ENCODE data around the gene BCR. TPM values are rescaled to one million over a fixed set of nuclear protein-coding genes. Genes with fewer than 3 reads are reported as not detected.
A peak's percentile ranks its signal among the peaks of the same experiment; 100 is the strongest.

Gene BCR
- total RNA-seq, 1 donor: 28.6 TPM

DNA sequence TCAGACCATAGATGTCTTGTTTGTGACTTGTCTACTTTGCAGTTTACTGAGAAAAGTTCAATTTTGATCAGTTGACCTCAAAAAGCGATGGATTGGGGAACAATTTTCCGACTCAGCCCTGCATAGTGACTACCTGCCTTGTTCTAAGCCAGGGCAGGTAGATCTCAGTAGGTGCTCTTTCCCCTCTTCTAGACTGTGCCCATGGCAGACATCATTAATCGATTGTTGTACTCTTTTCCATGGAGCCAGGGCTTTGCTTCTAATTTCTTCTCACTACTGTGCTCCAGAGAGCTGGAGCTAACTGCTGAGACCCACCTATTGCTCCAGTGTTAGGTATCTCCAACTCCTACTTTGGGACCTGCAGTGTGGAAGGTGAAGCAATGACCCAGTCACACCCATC is 25.2 kb upstream of the BCR start:
- TF ChIP-seq, protein P1, sequence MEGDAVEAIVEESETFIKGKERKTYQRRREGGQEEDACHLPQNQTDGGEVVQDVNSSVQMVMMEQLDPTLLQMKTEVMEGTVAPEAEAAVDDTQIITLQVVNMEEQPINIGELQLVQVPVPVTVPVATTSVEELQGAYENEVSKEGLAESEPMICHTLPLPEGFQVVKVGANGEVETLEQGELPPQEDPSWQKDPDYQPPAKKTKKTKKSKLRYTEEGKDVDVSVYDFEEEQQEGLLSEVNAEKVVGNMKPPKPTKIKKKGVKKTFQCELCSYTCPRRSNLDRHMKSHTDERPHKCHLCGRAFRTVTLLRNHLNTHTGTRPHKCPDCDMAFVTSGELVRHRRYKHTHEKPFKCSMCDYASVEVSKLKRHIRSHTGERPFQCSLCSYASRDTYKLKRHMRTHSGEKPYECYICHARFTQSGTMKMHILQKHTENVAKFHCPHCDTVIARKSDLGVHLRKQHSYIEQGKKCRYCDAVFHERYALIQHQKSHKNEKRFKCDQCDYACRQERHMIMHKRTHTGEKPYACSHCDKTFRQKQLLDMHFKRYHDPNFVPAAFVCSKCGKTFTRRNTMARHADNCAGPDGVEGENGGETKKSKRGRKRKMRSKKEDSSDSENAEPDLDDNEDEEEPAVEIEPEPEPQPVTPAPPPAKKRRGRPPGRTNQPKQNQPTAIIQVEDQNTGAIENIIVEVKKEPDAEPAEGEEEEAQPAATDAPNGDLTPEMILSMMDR (IDR thresholded peaks at IDR 0.05; ENCODE audit: extremely low read depth, low read depth, low read length): no peak
- H4K20me1 ChIP-seq (ENCODE audit: insufficient read depth, low read length): no peaks in the 10 kb centered on the region

DNA sequence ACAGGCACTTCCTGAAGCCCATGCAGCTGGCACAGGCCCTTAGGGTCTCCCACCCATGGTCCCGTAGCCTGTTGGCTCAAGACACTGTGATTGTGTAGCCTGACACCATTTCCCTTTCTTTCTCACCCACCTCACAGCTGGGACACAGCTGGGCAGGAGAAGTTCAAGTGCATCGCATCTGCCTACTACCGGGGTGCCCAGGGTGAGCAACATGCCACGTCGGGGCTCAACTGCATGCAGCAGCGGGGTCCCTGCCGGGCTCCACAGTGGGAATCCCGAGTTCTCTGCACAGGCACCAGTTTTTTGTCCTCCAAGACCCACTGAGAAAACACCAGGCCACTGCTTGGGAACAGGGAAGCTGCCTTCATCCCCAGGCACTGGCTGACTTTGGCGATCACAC is 24.5 kb upstream of the BCR start:
- Histone ChIP-seq H3K9me3 (ENCODE audit: low read depth, low read length) (no peaks in the 10 kb centered on the region), H2AFZ (ENCODE audit: low read length) (no peak overlapping the region), H3K27me3 (ENCODE audit: insufficient read depth, low read length) (no peaks in the 10 kb centered on the region), H3K4me3 (ENCODE audit: insufficient read depth, low read length) (no peak overlapping the region), H3K4me1 (ENCODE audit: insufficient read depth, low read length) (no peaks in the 10 kb centered on the region), H4K20me1 (ENCODE audit: insufficient read depth, low read length) (no peaks in the 10 kb centered on the region), H3K79me2 (ENCODE audit: insufficient read depth, low read length) (no peaks in the 10 kb centered on the region), H3K4me2 (ENCODE audit: insufficient read depth, low read length) (no peak overlapping the region), H3K36me3 (ENCODE audit: insufficient read depth, low read length) (no peaks in the 10 kb centered on the region), H3K27ac (ENCODE audit: low read depth, low read length) (no peak overlapping the region)
- TF ChIP-seq, protein P1 (IDR thresholded peaks at IDR 0.05; ENCODE audit: extremely low read depth, low read depth, low read length): no peak
- no peak for DNase-seq (ENCODE audit: insufficient read length, low spot score, missing footprints)

More for the DNA sequence above, 25.2 kb upstream of the BCR start:
- DNase-seq (ENCODE audit: insufficient read length, low spot score, missing footprints): no peak
- Histone ChIP-seq H3K4me3 (ENCODE audit: insufficient read depth, low read length) (no peak overlapping the region), H3K27ac (ENCODE audit: low read depth, low read length) (no peak overlapping the region), H3K4me1 (ENCODE audit: insufficient read depth, low read length) (no peaks in the 10 kb centered on the region), H3K79me2 (ENCODE audit: insufficient read depth, low read length) (no peaks in the 10 kb centered on the region), H3K36me3 (ENCODE audit: insufficient read depth, low read length) (no peaks in the 10 kb centered on the region), H3K9me3 (ENCODE audit: low read depth, low read length) (no peaks in the 10 kb centered on the region), H3K4me2 (ENCODE audit: insufficient read depth, low read length) (no peak overlapping the region), H2AFZ (ENCODE audit: low read length) (no peak overlapping the region), H3K27me3 (ENCODE audit: insufficient read depth, low read length) (no peaks in the 10 kb centered on the region)

DNA sequence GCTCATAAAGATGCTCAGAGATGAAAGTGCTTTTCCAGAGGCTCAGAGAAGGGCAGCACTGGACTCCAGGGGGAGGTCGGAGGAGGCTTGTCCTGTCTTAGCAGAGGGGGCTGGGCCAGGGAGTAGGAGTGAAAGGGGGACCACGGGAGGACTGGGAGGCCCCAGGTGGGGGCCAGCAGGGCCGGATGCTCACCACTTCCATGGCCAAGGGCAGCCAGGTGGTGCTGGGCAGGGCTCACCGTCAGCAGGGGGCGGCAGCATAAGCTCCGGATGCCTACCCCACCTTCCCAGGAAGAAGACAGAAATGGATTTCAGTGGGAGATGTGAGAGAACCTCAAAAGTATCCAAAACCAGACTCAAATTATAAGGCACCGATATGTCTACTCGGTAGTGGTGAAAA is 24.0 kb upstream of the BCR start:
- H3K27me3 ChIP-seq (ENCODE audit: insufficient read depth, low read length): no peaks in the 10 kb centered on the region
- no peak overlapping the region for H2AFZ ChIP-seq (ENCODE audit: low read length)
- no peak overlapping the region for H3K4me3 ChIP-seq (ENCODE audit: insufficient read depth, low read length)
- no peak overlapping the region for H3K4me2 ChIP-seq (ENCODE audit: insufficient read depth, low read length)
- H3K79me2 ChIP-seq (ENCODE audit: insufficient read depth, low read length): no peaks in the 10 kb centered on the region
- H3K36me3 ChIP-seq (ENCODE audit: insufficient read depth, low read length): no peaks in the 10 kb centered on the region
- H3K27ac ChIP-seq (ENCODE audit: low read depth, low read length): no peak overlapping the region
- no peaks in the 10 kb centered on the region for H3K9me3 ChIP-seq (ENCODE audit: low read depth, low read length)
- DNase-seq (ENCODE audit: insufficient read length, low spot score, missing footprints): peak; percentile 67
- TF ChIP-seq, protein P1 (IDR thresholded peaks at IDR 0.05; ENCODE audit: extremely low read depth, low read depth, low read length): no peak
- no peaks in the 10 kb centered on the region for H4K20me1 ChIP-seq (ENCODE audit: insufficient read depth, low read length)
- H3K4me1 ChIP-seq (ENCODE audit: insufficient read depth, low read length): no peaks in the 10 kb centered on the region

DNA sequence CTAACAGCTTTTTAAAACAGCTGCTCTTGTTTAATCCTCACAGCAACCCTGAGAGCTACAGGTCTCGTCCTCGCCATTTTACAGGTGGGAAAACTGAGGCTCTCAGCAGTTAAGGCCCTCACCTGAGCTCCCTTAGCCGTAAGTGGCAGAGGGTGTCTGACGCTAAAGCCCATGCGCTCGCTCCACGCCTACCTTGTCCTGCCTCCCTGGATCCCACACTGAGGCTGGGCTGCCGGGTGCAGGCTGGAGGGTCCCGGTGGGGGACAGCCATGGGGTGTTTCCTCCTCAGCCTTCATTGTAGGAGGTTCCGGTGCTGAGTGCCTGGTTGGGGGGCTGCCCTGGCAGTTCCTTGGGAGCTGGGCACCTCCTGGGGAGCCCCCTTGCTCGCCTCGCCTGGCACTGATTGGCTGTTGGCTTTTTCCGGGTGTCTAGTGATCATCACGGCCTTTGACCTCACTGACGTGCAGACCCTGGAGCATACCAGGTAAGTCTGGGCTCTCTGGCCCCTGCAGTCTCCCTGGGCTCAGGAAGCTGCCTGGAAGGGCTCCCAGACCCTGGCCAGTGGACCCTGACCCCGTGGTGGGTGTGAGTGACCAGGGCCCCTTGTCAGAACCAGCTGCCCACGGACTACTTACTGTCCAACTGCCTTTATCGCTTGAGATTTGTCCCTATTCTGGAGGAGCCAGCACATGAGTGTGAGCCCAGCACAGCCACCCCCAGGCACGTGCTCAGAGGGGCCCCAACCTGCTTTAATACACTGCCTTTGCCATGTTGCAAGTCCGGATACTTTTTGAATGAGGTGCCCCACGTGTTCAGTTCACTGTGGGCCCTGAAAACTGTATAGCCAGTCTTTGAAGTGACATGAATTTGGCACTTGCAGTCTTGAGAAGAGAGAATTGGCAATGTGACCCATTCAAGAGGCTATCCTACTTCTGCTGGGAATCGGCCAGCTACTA is 22.5 kb upstream of the BCR start:
- Histone ChIP-seq H2AFZ (ENCODE audit: low read length) (no peak overlapping the region), H4K20me1 (ENCODE audit: insufficient read depth, low read length) (no peaks in the 10 kb centered on the region), H3K9me3 (ENCODE audit: low read depth, low read length) (no peaks in the 10 kb centered on the region), H3K4me3 (ENCODE audit: insufficient read depth, low read length) (no peak overlapping the region), H3K36me3 (ENCODE audit: insufficient read depth, low read length) (no peaks in the 10 kb centered on the region), H3K4me1 (ENCODE audit: insufficient read depth, low read length) (no peaks in the 10 kb centered on the region), H3K4me2 (ENCODE audit: insufficient read depth, low read length) (no peak overlapping the region), H3K27ac (ENCODE audit: low read depth, low read length) (no peak overlapping the region), H3K79me2 (ENCODE audit: insufficient read depth, low read length) (no peaks in the 10 kb centered on the region), H3K27me3 (ENCODE audit: insufficient read depth, low read length) (no peaks in the 10 kb centered on the region)
- no peak for DNase-seq (ENCODE audit: insufficient read length, low spot score, missing footprints)
- TF ChIP-seq, protein P1 (IDR thresholded peaks at IDR 0.05; ENCODE audit: extremely low read depth, low read depth, low read length): no peak

Measured in osteoblast (primary cell).